ENCODE measurements around the gene TNRC6A.

The TNRC6A gene

DNA sequence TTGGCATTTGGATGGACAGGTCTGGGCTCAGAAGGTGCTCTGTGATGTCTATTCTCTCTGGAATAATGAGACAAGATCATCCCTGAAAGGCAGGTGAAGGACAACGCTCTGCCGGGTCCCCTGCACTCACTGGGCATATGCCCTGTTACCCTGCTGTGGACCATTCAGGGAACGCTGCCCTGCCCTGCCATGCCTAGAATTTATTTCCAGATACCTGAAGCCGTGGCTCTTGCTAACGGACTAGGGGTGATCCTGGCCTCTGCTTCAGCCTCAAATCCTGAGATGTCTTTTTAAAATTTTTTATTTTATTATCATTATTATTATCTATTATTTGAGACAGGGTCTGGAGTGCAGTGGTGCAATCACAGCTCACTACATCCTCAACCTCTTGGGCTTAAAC is 120.2 kb downstream of the TNRC6A start:
- no peaks in the 10 kb centered on the region for H3K36me3 ChIP-seq (ENCODE audit: insufficient read depth)
- TF ChIP-seq, protein P1, sequence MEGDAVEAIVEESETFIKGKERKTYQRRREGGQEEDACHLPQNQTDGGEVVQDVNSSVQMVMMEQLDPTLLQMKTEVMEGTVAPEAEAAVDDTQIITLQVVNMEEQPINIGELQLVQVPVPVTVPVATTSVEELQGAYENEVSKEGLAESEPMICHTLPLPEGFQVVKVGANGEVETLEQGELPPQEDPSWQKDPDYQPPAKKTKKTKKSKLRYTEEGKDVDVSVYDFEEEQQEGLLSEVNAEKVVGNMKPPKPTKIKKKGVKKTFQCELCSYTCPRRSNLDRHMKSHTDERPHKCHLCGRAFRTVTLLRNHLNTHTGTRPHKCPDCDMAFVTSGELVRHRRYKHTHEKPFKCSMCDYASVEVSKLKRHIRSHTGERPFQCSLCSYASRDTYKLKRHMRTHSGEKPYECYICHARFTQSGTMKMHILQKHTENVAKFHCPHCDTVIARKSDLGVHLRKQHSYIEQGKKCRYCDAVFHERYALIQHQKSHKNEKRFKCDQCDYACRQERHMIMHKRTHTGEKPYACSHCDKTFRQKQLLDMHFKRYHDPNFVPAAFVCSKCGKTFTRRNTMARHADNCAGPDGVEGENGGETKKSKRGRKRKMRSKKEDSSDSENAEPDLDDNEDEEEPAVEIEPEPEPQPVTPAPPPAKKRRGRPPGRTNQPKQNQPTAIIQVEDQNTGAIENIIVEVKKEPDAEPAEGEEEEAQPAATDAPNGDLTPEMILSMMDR (conservative IDR thresholded peaks at IDR 0.05; ENCODE audit: low read depth, low read length) = no peak
- no peaks in the 10 kb centered on the region for H3K4me1 ChIP-seq (ENCODE audit: low read depth, poor library complexity, severe bottlenecking)
- H3K4me3 ChIP-seq (IDR thresholded peaks at IDR 0.05; ENCODE audit: insufficient read depth, low read depth, low read length) = no peak overlapping the region
- H2AFZ ChIP-seq (ENCODE audit: low read depth) = no peak overlapping the region
- no peak overlapping the region for H3K27ac ChIP-seq
- H3K4me2 ChIP-seq = no peak overlapping the region
- no peaks in the 10 kb centered on the region for H4K20me1 ChIP-seq (ENCODE audit: insufficient read depth)
- no peaks in the 10 kb centered on the region for H3K27me3 ChIP-seq (ENCODE audit: insufficient read depth, low read depth)
- H3K79me2 ChIP-seq (ENCODE audit: insufficient read depth, low read depth) = no peaks in the 10 kb centered on the region
- no peak overlapping the region for H3K9ac ChIP-seq

DNA sequence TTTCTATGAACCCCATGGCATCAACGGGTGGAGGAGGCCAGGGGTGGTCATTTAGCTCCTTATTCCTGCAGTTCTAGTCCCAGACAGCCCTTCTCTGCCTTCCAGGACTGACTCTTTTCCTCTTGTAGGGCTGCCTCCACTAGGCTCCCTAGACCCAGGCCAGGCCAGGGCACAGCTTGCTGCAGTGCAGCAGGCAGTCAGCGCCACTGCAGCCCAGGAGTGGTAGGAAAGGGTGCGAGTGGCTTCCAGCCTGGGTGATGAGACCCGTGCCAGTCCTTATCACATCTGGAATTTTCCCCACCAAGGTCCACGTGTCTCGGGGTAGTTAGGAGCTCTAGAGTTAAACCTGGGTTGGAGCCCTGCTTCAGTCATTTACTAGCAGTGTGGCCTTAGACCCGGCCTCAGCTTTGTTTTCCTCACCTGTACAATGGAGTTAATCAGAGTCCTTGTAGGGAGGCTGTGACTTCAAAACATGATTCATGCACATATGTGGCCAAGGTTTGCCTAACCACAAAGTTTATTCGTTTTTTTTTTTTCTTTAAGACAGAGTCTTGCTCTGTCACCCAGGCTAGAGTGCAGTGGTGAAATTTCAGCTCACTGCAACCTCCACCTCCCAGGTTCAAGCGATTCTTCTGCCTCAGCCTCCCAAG is 121.0 kb downstream of the TNRC6A start:
- Histone ChIP-seq H2AFZ (ENCODE audit: low read depth) (no peak overlapping the region), H3K9ac (no peak overlapping the region), H3K4me2 (no peak overlapping the region), H3K36me3 (ENCODE audit: insufficient read depth) (no peaks in the 10 kb centered on the region), H3K27me3 (ENCODE audit: insufficient read depth, low read depth) (no peaks in the 10 kb centered on the region), H3K4me3 (IDR thresholded peaks at IDR 0.05; ENCODE audit: insufficient read depth, low read depth, low read length) (no peak overlapping the region), H3K79me2 (ENCODE audit: insufficient read depth, low read depth) (no peaks in the 10 kb centered on the region), H3K4me1 (ENCODE audit: low read depth, poor library complexity, severe bottlenecking) (no peaks in the 10 kb centered on the region), H3K27ac (no peak overlapping the region), H4K20me1 (ENCODE audit: insufficient read depth) (no peaks in the 10 kb centered on the region)
- TF ChIP-seq, protein P1 (conservative IDR thresholded peaks at IDR 0.05; ENCODE audit: low read depth, low read length) = no peak

DNA sequence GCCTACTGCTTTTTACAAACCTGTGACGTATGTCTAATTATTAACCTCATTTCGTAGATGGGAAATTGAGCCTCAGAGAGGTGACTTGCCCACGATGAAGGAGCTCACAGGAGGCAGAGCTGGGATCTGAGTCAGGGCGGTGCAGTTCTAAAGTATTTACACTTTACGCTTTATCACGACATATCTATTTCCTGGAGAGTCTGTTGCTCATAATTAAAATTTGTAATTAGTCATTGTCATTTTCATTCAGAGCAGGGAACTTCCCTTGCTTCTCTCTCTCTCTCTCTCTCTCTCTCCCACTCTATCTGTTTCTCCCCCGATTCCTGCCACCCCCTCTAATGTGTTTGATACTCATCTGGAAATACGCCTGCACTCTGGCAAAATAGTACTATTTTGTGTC is 122.2 kb downstream of the TNRC6A start:
- Histone ChIP-seq H3K79me2 (ENCODE audit: insufficient read depth, low read depth) (no peaks in the 10 kb centered on the region), H3K36me3 (ENCODE audit: insufficient read depth) (no peaks in the 10 kb centered on the region), H3K4me2 (no peak overlapping the region), H3K27me3 (ENCODE audit: insufficient read depth, low read depth) (no peaks in the 10 kb centered on the region), H3K4me3 (IDR thresholded peaks at IDR 0.05; ENCODE audit: insufficient read depth, low read depth, low read length) (no peak overlapping the region), H3K27ac (no peak overlapping the region), H2AFZ (ENCODE audit: low read depth) (no peak overlapping the region), H4K20me1 (ENCODE audit: insufficient read depth) (no peaks in the 10 kb centered on the region), H3K4me1 (ENCODE audit: low read depth, poor library complexity, severe bottlenecking) (no peaks in the 10 kb centered on the region), H3K9ac (no peak overlapping the region)
- TF ChIP-seq, protein P1 (conservative IDR thresholded peaks at IDR 0.05; ENCODE audit: low read depth, low read length) = no peak

DNA sequence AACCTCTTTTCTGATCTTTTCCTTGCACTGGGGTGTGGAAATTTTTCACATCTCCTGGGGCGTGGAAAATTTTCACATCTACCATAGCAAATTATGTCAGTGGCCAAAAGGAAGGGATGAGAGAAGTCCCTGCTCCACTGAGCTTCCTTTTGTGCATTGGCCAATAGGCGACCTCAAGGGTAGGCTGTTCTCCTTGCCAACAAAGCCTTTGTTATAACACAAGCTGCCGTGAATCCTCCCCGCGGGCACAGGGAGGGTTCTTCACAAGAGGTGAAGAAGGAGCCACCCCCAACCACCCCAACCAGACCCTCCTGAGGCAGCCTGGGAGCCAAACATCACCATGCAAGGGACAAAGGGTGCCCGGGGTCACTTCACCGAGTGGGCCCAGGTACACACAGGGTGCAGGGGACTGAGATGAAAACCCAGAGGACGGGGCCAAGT is 122.8 kb downstream of the TNRC6A start:
- Histone ChIP-seq H3K79me2 (ENCODE audit: insufficient read depth, low read depth) (no peaks in the 10 kb centered on the region), H3K27me3 (ENCODE audit: insufficient read depth, low read depth) (no peaks in the 10 kb centered on the region), H3K4me2 (no peak overlapping the region), H3K4me1 (ENCODE audit: low read depth, poor library complexity, severe bottlenecking) (no peaks in the 10 kb centered on the region), H3K4me3 (IDR thresholded peaks at IDR 0.05; ENCODE audit: insufficient read depth, low read depth, low read length) (no peak overlapping the region), H3K36me3 (ENCODE audit: insufficient read depth) (no peaks in the 10 kb centered on the region), H4K20me1 (ENCODE audit: insufficient read depth) (no peaks in the 10 kb centered on the region), H2AFZ (ENCODE audit: low read depth) (no peak overlapping the region), H3K27ac (no peak overlapping the region), H3K9ac (no peak overlapping the region)
- TF ChIP-seq, protein P1 (conservative IDR thresholded peaks at IDR 0.05; ENCODE audit: low read depth, low read length) = no peak
